Measurements from ENCODE around the gene POU3F1. TPM values are rescaled to one million over a fixed set of nuclear protein-coding genes. Genes with fewer than 3 reads are reported as not detected.

Gene POU3F1
- total RNA-seq, 1 experiment from 2014 or later: not detected

GRCh38 chr1:38025664-38026063, 20.9 kb downstream of the POU3F1 start:
- Histone ChIP-seq H3K4me3 (no peak overlapping the region), H3K36me3 (peaks cover 48% of the 10 kb centered on the region), H3K27me3 (no peaks in the 10 kb centered on the region), H3K9me3 (no peaks in the 10 kb centered on the region)
- DNase-seq: no peak

- H3K9me3 ChIP-seq: no peaks in the 10 kb centered on the region
- H3K27me3 ChIP-seq: no peaks in the 10 kb centered on the region
- DNase-seq: no peak
- no peak overlapping the region for H3K4me3 ChIP-seq
- peaks cover 53% of the 10 kb centered on the region for H3K36me3 ChIP-seq
These were observed 21.4 kb downstream of the POU3F1 start for GRCh38 chr1:38025233-38025632.

- H3K9me3 ChIP-seq: no peaks in the 10 kb centered on the region
- no peak overlapping the region for H3K4me3 ChIP-seq
These were observed 23.8 kb downstream of the POU3F1 start for GRCh38 chr1:38022810-38023209.

GRCh38 chr1:38021969-38022368, 24.6 kb downstream of the POU3F1 start:
- no peak for DNase-seq
- no peak overlapping the region for H3K4me3 ChIP-seq
- no peaks in the 10 kb centered on the region for H3K9me3 ChIP-seq
- peaks cover 84% of the 10 kb centered on the region for H3K36me3 ChIP-seq
- no peaks in the 10 kb centered on the region for H3K27me3 ChIP-seq

More at GRCh38 chr1:38022810-38023209, 23.8 kb downstream of the POU3F1 start:
- no peak for DNase-seq
- peaks cover 75% of the 10 kb centered on the region for H3K36me3 ChIP-seq
- no peaks in the 10 kb centered on the region for H3K27me3 ChIP-seq

DNA sequence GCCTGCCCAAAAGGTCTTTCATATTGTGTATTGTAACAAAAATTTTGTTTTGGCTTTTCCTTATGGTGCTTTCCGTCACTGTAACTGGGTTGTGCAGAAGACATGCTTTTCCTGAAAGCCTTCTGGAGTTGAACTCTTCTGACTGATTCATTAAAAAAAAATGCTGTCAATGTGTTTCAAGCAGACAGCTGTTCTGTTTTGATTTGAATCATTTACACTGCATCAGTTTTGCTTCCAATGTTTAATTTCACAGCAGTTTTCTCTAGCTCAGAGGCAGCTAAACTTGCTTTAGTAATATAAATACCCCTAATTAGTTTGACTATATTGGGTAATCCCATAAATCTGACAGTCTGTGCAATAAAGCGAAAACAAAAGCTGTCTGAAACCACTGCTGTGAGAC, 26.2 kb downstream of the POU3F1 start:
- Histone ChIP-seq H3K36me3 (peaks cover 90% of the 10 kb centered on the region), H3K4me3 (no peak overlapping the region), H3K9me3 (no peaks in the 10 kb centered on the region), H3K27me3 (no peaks in the 10 kb centered on the region)
- DNase-seq: no peak

DNA sequence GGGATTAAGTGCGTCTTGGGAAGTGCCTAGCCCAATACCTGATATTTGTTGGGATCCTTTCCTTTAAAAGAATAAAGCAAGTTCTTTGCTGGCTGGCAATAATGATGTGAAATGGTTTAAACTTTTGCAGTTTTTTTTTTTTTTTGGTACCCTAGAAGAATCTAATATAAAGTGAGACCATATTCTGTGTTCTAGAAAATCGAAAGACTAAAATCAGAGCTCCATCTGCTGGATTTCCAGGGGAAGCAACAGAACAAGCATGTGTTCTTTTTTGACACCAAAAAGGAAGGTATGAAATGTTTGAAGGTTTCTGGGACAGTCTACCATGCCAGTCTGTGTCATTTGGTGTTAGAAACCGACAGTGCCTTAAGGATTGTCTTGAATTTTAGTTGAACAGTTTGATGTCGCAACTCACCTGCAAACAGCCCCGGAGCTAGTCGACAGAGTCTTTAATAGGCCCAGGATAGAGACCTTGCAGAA, 27.7 kb downstream of the POU3F1 start:
- peaks cover 94% of the 10 kb centered on the region for H3K36me3 ChIP-seq
- no peak overlapping the region for H3K4me3 ChIP-seq
- DNase-seq: no peak
- no peaks in the 10 kb centered on the region for H3K9me3 ChIP-seq
- H3K27me3 ChIP-seq: no peaks in the 10 kb centered on the region

- Histone ChIP-seq H3K4me3 (no peak overlapping the region), H3K36me3 (peaks cover 72% of the 10 kb centered on the region), H3K27me3 (no peaks in the 10 kb centered on the region), H3K9me3 (no peaks in the 10 kb centered on the region)
- DNase-seq: no peak
These were observed 30.4 kb downstream of the POU3F1 start for GRCh38 chr1:38015978-38016725.

DNA sequence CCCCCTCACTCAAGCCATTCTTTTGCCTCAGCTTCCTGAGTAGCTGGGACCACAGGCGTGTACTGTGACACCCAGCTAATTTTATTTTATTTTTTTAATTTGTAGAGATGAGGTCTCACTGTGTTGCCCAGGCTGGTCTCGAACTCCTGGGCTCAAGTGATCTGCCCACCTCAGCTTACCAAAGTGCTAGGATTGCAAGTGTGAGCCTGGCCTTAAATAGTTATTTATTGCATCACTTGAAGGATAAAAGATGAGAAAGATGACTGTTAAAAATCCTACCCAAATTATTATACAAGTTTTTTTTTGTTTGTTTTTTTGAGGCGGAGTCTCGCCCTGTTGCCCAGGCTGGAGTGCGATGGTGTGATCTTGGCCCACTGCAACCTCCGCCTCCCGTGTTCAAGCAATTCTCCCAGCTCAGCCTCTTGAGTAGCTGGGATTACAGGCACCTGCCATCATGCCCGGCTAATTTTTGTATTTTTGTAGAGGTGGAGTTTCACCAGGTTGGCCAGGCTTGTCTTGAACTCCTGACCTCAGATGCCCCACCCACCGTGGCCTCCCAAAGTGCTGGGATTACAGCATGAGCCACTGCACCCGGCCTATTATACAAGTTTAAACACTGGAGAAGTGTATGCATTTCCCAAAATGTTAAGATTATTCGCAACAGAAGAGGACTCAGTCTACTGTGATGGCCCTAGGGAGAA, 31.7 kb downstream of the POU3F1 start:
- H3K27me3 ChIP-seq: no peaks in the 10 kb centered on the region
- H3K36me3 ChIP-seq: peaks cover 62% of the 10 kb centered on the region
- no peak overlapping the region for H3K4me3 ChIP-seq
- H3K9me3 ChIP-seq: no peaks in the 10 kb centered on the region
- no peak for DNase-seq

GRCh38 chr1:38014171-38014570, 32.4 kb downstream of the POU3F1 start:
- H3K9me3 ChIP-seq: no peaks in the 10 kb centered on the region
- H3K36me3 ChIP-seq: peaks cover 56% of the 10 kb centered on the region
- peak overlapping the region; percentile 99 for H3K4me3 ChIP-seq
- H3K27me3 ChIP-seq: no peaks in the 10 kb centered on the region
- no peak for DNase-seq

- DNase-seq: no peak
- Histone ChIP-seq H3K9me3 (no peaks in the 10 kb centered on the region), H3K4me3 (peak overlapping the region; percentile 99), H3K27me3 (no peaks in the 10 kb centered on the region), H3K36me3 (peaks cover 47% of the 10 kb centered on the region)
These were observed 33.4 kb downstream of the POU3F1 start for GRCh38 chr1:38013227-38013622.

DNA sequence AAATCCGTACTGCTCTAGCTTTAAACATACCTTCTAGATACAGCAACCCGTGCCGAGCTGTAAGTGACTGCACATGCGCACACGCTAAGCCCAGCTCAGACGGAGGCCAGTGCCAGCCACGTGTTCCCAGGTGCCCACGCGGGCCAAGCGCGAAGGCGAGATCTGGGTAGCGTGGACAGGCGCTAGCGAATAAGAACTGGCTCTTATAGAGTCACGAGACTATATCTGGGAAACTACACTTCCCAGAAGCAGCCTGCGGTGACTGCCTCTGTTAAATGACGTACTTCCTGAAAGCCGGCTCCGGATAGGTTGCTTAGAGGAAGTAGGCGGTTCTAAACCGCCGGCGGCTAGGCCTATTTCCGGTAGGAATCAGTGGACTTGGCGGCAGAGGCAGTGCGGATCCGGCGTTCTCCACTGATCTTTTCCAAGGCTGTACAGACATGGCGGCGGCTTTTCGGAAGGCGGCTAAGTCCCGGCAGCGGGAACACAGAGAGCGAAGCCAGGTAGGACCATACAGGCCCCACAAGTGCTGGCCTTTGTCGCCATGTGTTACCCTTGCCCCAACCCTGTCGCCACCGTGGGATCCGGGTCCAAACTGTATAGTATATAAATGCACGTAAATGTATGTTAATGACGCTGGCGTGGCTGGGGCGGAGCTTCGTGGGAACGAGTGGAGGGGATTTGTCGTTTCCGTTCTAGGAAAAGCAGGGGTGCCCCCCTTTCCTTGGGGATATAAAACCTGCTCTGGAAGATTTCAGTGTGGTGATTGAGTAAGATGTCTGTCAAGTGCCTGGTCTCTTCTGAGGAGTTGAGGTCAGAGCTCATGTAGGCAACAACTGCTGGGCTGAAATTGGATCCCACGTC, 34.0 kb downstream of the POU3F1 start, which contains the start of gene UTP11:
Gene UTP11 (plus strand): TSS at position 372 of the 864 bp plus-strand sequence. CDS start 69 bp downstream, at position 441.
- DNase-seq: peak; percentile 93
- Histone ChIP-seq H3K36me3 (peaks cover 41% of the 10 kb centered on the region), H3K27me3 (no peaks in the 10 kb centered on the region), H3K9me3 (no peaks in the 10 kb centered on the region), H3K4me3 (peak within 1 kb of the TSS; percentile 99)

GRCh38 chr1:38009841-38010180, 36.8 kb downstream of the POU3F1 start:
- Histone ChIP-seq H3K4me3 (no peak overlapping the region), H3K9me3 (no peaks in the 10 kb centered on the region), H3K36me3 (peaks cover 15% of the 10 kb centered on the region), H3K27me3 (no peaks in the 10 kb centered on the region)
- DNase-seq: no peak

DNA sequence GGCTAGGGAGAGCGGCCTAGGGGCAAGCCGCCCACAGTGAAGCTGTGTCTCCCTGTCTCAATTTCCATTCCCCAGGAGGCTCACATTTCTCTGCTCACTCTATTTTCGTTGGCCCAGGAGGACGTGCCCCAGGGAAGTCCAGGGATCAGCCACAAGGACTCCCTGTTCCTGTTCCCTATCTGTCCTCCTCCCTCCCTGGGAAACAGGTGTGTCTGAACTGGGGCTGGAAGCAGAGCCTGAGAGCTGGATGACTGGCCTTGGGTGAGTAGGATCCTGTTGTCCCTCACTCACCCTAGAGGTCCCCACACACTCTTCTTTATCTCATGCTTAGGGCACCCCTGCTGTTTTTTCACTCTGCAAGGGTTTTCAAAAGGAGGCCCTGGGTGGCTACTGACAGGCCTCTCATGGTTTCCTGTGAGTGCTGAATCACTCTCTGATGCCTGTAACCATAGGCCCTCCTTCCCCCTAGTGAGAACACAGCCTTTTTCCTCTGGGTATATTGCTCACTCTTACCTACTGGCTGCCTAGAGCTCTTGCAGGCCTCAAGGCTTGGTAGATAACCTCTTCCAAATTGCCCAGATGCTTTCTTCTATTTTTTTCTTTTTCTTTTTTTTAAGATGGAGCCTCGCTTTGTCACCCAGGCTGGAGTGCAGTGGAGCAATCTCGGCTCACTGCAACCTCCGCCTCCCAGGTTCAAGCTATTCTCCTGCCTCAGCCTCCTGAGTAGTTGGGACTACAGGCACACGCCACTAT, 37.3 kb downstream of the POU3F1 start:
- Histone ChIP-seq H3K4me3 (no peak overlapping the region), H3K27me3 (no peaks in the 10 kb centered on the region), H3K9me3 (no peaks in the 10 kb centered on the region), H3K36me3 (peaks cover 9% of the 10 kb centered on the region)
- DNase-seq: no peak

DNA sequence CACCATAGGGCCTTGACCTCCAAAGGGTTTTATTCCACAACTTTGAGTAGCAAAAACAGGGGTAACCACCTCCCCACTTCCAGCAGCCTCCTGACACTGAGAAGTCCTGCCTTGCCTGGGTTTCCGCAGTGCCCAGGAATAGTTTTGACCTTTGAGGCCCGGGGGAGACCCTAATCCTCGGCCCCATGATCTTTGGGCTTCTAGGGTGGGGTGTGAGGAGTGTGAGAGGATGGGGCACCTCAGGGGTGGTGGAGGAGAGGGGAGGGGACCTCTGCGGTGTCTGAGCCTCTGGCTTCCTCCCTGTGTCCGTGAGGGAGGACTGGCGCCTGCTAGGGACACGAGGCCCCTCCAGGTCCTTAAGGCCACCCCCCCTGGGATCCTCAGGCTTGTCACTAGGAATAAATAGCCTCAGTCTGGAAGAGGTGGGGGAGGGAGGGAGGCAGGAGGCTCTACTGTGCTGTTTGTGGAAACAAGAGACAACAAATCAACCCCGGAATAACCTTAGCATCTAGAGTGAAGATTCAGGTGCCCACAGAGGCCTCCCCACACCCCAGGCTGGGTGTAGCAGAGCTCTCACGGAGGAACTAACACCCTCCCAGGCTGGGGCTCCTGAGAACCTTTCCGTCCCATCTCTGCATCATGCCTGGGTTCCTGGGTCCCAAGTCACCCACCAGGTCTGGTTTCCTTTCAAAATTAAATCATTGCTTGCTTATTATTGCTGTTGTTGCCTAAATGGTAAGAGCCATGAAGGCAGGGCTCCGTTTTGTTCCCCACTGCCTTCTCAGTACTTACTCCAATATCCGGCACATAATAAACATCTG, 40.4 kb downstream of the POU3F1 start:
- Histone ChIP-seq H3K27me3 (no peaks in the 10 kb centered on the region), H3K9me3 (no peaks in the 10 kb centered on the region), H3K4me3 (peak overlapping the region; percentile 15; the same call in 1 of the 2 replicates), H3K36me3 (peaks cover 5% of the 10 kb centered on the region; the same call in 1 of the 2 replicates)
- DNase-seq: no peak

GRCh38 chr1:38005195-38006007, 41.2 kb downstream of the POU3F1 start, which contains the start of gene FHL3:
Gene FHL3, minus strand, starts transcription at chr1:38005514. Its CDS starts 6,102 bp downstream, at chr1:37999412.
- Histone ChIP-seq H3K27me3 (no peaks in the 10 kb centered on the region), H3K36me3 (peaks cover 5% of the 10 kb centered on the region; the same call in 1 of the 2 replicates), H3K4me3 (peak within 1 kb of the TSS; percentile 61), H3K9me3 (no peaks in the 10 kb centered on the region)
- DNase-seq: peak; percentile 76
